Measurements from ENCODE around the gene CREM.

GRCh38 chr10:35165811-35166210 is 39.2 kb downstream of the CREM start:
- TF ChIP-seq JUNB (IDR thresholded peaks at IDR 0.05) = no peak
- no peak for TF ChIP-seq CTCF (IDR thresholded peaks at IDR 0.05 in 2 of 3, conservative IDR thresholded peaks at IDR 0.05 in 1 of 3; ENCODE audit: control insufficient read depth in 2 of 3, extremely low read depth in 1 of 3, insufficient read depth in 1 of 3, low read depth in 3 of 3, low read length in 3 of 3)
- no peak for TF ChIP-seq ETV6 (conservative IDR thresholded peaks at IDR 0.05 in 1 of 2, IDR thresholded peaks at IDR 0.05 in 1 of 2; ENCODE audit: borderline replicate concordance in 1 of 2, low read depth in 1 of 2)
- no peak for TF ChIP-seq EZH2 (IDR thresholded peaks at IDR 0.05; ENCODE audit: borderline replicate concordance, control insufficient read depth, low read depth, low read length)
- TF ChIP-seq POLR2A (IDR thresholded peaks at IDR 0.05; ENCODE audit: low read depth, low read length) = no peak
- no peak for TF ChIP-seq DPF2 (IDR thresholded peaks at IDR 0.05)

Measured in GM12878 (cell line).